Endothelial cell of umbilical vein (primary cell): Measurements from ENCODE around the gene FUT9.

ENCODE experiments used
- CTCF ChIP-seq, 2 donors: IDR thresholded peaks; 1 replicate in 1 of 2; 2 replicates in 1 of 2; pipeline ENCODE4 v1.5.1; 2011; ENCODE audit warnings: low read length in 2 of 2, mild to moderate bottlenecking in 2 of 2, moderate library complexity in 2 of 2, control low read depth in 1 of 2, inconsistent platforms in 1 of 2, low read depth in 1 of 2; ENCODE audit not compliant: insufficient read depth in 1 of 2; ENCODE audit errors: extremely low read depth in 1 of 2
- EZH2 ChIP-seq: IDR thresholded peaks from 2 replicates; pipeline ENCODE4 v1.6.1; 2012; ENCODE audit warnings: borderline replicate concordance, low read depth, mild to moderate bottlenecking, moderate library complexity, low read length, inconsistent platforms; ENCODE audit not compliant: severe bottlenecking
- GATA2 ChIP-seq: IDR thresholded peaks from 2 replicates; pipeline ENCODE4 v1.7.0; 2011; ENCODE audit warnings: low read depth, mild to moderate bottlenecking, moderate library complexity, mixed read lengths, low read length; ENCODE audit not compliant: insufficient read length, insufficient read depth
- JUN ChIP-seq: IDR thresholded peaks from 2 replicates; pipeline ENCODE4 v1.6.1; 2011; ENCODE audit warnings: borderline replicate concordance, low read depth; ENCODE audit not compliant: insufficient read length, insufficient read depth
- POLR2A ChIP-seq: IDR thresholded peaks from 2 replicates; pipeline ENCODE4 v1.6.1; 2012; ENCODE audit warnings: low read depth, mild to moderate bottlenecking, control low read depth, low read length

- TF ChIP-seq CTCF (IDR thresholded peaks at IDR 0.05; ENCODE audit: extremely low read depth in 1 of 2, insufficient read depth in 1 of 2, low read depth in 1 of 2, low read length in 2 of 2) (no peak), EZH2 (no peak), GATA2 (no peak), JUN (no peak), POLR2A (no peak)
These were observed 198.0 kb downstream of the FUT9 start for GRCh38 chr6:96213784-96214183.
